ENCODE data around the gene ZFAND2A. TPM values are rescaled to one million over a fixed set of nuclear protein-coding genes. Genes with fewer than 3 reads are reported as not detected.
"Not testable (repeated sequence)": the region's sequence is repeated elsewhere in the genome, so short reads cannot be mapped to it uniquely, and the experiment has no call there.

The ZFAND2A gene
- total RNA-seq, 1 donor from 2014 or later: 23.5 TPM

GRCh38 chr7:1154172-1154739, 5.7 kb downstream of the ZFAND2A start:
- DNase-seq (ENCODE audit: extremely low read depth, low read depth, low spot score): no peak

- no peak for DNase-seq (ENCODE audit: extremely low read depth, low read depth, low spot score)
Observed at GRCh38 chr7:1152492-1152891, 7.5 kb downstream of the ZFAND2A start.

GRCh38 chr7:1151653-1152425, 8.2 kb downstream of the ZFAND2A start:
- no peak for DNase-seq (ENCODE audit: extremely low read depth, low read depth, low spot score)

GRCh38 chr7:1151156-1151555, 8.8 kb downstream of the ZFAND2A start:
- DNase-seq (ENCODE audit: extremely low read depth, low read depth, low spot score): no peak

- DNase-seq (ENCODE audit: extremely low read depth, low read depth, low spot score): no peak
Observed at GRCh38 chr7:1150400-1151002, 9.5 kb downstream of the ZFAND2A start.

- DNase-seq (ENCODE audit: extremely low read depth, low read depth, low spot score): no peak
Observed at GRCh38 chr7:1149351-1149794, 10.6 kb downstream of the ZFAND2A start.

- DNase-seq (ENCODE audit: extremely low read depth, low read depth, low spot score): not testable (repeated sequence)
Observed at GRCh38 chr7:1147873-1148272, 12.1 kb downstream of the ZFAND2A start.

GRCh38 chr7:1144269-1144771, 15.7 kb downstream of the ZFAND2A start:
- no peak for DNase-seq (ENCODE audit: extremely low read depth, low read depth, low spot score)

- not testable (repeated sequence) for DNase-seq (ENCODE audit: extremely low read depth, low read depth, low spot score)
Observed at GRCh38 chr7:1143031-1143430, 17.0 kb downstream of the ZFAND2A start.

GRCh38 chr7:1142051-1142635, 17.9 kb downstream of the ZFAND2A start:
- DNase-seq (ENCODE audit: extremely low read depth, low read depth, low spot score): no peak

GRCh38 chr7:1141651-1142050, 18.3 kb downstream of the ZFAND2A start:
- no peak for DNase-seq (ENCODE audit: extremely low read depth, low read depth, low spot score)

GRCh38 chr7:1140476-1141104, 19.4 kb downstream of the ZFAND2A start:
- DNase-seq (ENCODE audit: extremely low read depth, low read depth, low spot score): no peak

- DNase-seq (ENCODE audit: extremely low read depth, low read depth, low spot score): no peak
Observed at GRCh38 chr7:1137517-1138167, 22.4 kb downstream of the ZFAND2A start.

GRCh38 chr7:1136841-1137516, 23.0 kb downstream of the ZFAND2A start:
- DNase-seq (ENCODE audit: extremely low read depth, low read depth, low spot score): no peak

- no peak for DNase-seq (ENCODE audit: extremely low read depth, low read depth, low spot score)
Observed at GRCh38 chr7:1134951-1135350, 25.0 kb downstream of the ZFAND2A start.

GRCh38 chr7:1131471-1132265, 28.3 kb downstream of the ZFAND2A start:
- DNase-seq (ENCODE audit: extremely low read depth, low read depth, low spot score): no peak

- no peak for DNase-seq (ENCODE audit: extremely low read depth, low read depth, low spot score)
Observed at GRCh38 chr7:1130021-1130990, 29.7 kb downstream of the ZFAND2A start.

GRCh38 chr7:1129431-1129830, 30.6 kb downstream of the ZFAND2A start:
- no peak for DNase-seq (ENCODE audit: extremely low read depth, low read depth, low spot score)

All from glomerular endothelial cell (primary cell).